Ovary (tissue), 3 donors: ENCODE data around the gene PRKD3.

Experiments
- CTCF ChIP-seq, 3 donors: fragments of 450-650 bp in 2 of 3; fragments of 200-600 bp in 1 of 3; IDR thresholded peaks; one replicate each; pipeline versions ENCODE4 v1.5.1 to v1.8.0; 2016 to 2022; ENCODE audit warnings: antibody characterized with exemption in 3 of 3, mild to moderate bottlenecking in 1 of 3
- POLR2A ChIP-seq: fragments of 450-650 bp; IDR thresholded peaks from one replicate; pipeline ENCODE4 v1.6.1; 2017; ENCODE audit warnings: antibody characterized with exemption, mild to moderate bottlenecking, moderate library complexity
- donor health status: DM: no; HTN: no; CAD: no.

GRCh38 chr2:37307500-37307899 lies 17.1 kb downstream of the PRKD3 start:
- no peak for TF ChIP-seq POLR2A
- no peak for TF ChIP-seq CTCF (IDR thresholded peaks at IDR 0.05)
